GM06990 (cell line): ENCODE data around the gene FMN1.

Source experiments
- DNase-seq: peaks from one replicate; pipeline ENCODE4 v3.0.0-alpha.2; 2011; ENCODE audit not compliant: insufficient read length; ENCODE audit errors: extremely low read depth
- H3K27me3 ChIP-seq: replicated peaks from 2 replicates; pipeline ENCODE4 v1.6.0; 2011; ENCODE audit warnings: low read length; ENCODE audit not compliant: control insufficient read depth, insufficient read depth
- H3K36me3 ChIP-seq: 2 replicates; pipeline ENCODE4 v1.5.1; 2011; ENCODE audit warnings: low read length; ENCODE audit not compliant: control insufficient read depth, insufficient read depth
- H3K4me3 ChIP-seq: replicated peaks from 2 replicates; pipeline ENCODE4 v1.5.1; 2011; ENCODE audit warnings: low read depth, mild to moderate bottlenecking, control low read depth, low read length
- TF ChIP-seq, protein P1 (sequence below): IDR thresholded peaks from 2 replicates; pipeline ENCODE4 v1.5.1; 2011; ENCODE audit warnings: low read length, control low read depth, mild to moderate bottlenecking, inconsistent platforms; ENCODE audit not compliant: insufficient read depth, poor library complexity, severe bottlenecking

Gene FMN1

DNA sequence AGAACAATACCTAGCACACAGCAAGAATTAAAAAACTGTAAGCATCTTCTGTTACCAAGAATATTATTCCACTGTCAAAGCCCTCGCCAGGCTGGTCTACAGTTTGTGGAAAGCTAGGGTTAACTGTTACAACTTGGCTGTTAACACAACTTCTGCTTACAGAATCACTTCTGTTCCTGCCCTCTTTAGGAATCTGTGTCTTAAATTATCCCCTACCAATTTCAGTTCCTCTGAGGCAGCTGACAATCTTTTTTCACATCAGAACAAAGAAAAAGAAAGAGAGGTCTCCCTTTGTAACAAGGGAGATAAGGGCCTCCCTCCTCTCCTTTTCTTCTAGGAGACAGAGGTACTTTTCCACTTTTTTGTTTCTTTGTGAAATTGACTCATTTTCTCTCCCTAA, 188.9 kb downstream of the FMN1 start:
- Histone ChIP-seq H3K27me3 (no peaks in the 10 kb centered on the region), H3K36me3 (no peaks in the 10 kb centered on the region), H3K4me3 (no peak overlapping the region)
- TF ChIP-seq, protein P1, sequence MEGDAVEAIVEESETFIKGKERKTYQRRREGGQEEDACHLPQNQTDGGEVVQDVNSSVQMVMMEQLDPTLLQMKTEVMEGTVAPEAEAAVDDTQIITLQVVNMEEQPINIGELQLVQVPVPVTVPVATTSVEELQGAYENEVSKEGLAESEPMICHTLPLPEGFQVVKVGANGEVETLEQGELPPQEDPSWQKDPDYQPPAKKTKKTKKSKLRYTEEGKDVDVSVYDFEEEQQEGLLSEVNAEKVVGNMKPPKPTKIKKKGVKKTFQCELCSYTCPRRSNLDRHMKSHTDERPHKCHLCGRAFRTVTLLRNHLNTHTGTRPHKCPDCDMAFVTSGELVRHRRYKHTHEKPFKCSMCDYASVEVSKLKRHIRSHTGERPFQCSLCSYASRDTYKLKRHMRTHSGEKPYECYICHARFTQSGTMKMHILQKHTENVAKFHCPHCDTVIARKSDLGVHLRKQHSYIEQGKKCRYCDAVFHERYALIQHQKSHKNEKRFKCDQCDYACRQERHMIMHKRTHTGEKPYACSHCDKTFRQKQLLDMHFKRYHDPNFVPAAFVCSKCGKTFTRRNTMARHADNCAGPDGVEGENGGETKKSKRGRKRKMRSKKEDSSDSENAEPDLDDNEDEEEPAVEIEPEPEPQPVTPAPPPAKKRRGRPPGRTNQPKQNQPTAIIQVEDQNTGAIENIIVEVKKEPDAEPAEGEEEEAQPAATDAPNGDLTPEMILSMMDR, result no peak
- DNase-seq, result no peak

DNA sequence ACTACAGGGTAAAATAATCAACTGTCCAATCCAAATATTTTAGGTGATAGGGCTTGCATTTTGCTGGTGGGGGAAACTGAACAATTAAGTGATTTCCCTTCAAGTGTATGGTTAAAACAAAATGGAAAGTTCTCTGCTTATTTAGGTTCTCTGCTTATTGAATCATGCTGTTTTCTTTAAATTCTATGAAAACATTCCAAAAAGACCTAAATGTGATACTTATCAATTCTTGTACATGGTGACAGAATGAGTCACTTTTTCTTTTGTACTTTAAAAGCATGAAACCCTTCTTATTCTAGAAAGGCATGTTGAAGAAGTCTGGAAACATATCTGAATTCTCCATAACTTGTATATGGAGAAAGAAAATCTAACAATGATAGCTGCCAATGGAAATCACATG, 192.6 kb downstream of the FMN1 start:
- TF ChIP-seq, protein P1, result no peak
- Histone ChIP-seq H3K36me3 (no peaks in the 10 kb centered on the region), H3K27me3 (no peaks in the 10 kb centered on the region), H3K4me3 (no peak overlapping the region)
- no peak for DNase-seq

DNA sequence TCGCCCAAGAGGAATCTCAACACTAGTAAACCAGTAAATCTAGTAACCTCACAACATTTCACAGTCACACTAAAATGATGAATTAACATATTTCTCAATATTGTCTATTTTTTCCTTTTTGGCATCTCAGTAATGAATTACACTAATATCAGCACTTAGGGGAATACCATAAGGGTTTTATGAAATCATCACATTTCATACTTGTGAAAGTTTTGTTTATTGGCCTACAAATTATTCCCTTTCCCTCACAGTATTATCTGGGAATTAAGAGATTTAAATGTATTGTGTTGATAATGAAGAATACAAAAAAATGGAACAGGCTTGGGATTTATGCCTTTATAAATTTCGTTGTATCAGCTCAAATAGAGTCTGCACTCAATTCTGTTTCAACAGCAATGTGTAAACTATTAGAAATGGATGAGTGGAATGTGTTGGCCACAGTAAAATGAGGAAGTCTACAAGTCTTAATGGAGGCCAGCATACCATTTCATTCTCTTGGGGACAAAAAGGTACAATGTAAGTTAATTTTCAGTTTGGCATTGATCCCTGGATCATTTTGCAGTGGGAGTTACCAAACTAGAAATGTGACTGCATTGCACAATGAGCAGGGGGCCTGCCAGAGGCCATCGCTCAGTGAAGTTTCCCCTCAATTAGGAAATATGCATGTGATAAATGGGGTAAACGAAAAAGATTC, 195.4 kb downstream of the FMN1 start:
- TF ChIP-seq, protein P1, result no peak
- DNase-seq, result no peak
- H3K4me3 ChIP-seq, result no peak overlapping the region
- H3K27me3 ChIP-seq, result no peaks in the 10 kb centered on the region
- H3K36me3 ChIP-seq, result no peaks in the 10 kb centered on the region

DNA sequence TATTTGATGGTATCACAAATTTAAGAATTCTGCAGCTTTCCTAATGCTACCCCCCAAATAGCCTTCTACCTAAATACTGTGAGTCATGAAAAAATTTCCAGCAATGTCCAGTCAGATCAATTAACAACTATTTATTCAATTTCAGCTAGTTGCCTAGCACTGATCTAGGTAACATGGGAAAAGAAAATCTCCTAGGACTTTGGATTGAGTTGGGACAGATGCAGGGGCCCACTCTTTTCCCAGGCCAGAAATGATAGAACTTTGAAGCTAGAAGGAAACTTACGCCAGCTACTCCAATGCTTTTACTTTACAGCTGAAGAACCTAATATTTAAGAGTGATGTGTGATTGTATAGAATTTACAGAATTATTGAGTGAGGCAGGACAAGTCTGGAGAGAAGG, 196.3 kb downstream of the FMN1 start:
- TF ChIP-seq, protein P1, result no peak
- no peak for DNase-seq
- Histone ChIP-seq H3K27me3 (no peaks in the 10 kb centered on the region), H3K36me3 (no peaks in the 10 kb centered on the region), H3K4me3 (no peak overlapping the region)

DNA sequence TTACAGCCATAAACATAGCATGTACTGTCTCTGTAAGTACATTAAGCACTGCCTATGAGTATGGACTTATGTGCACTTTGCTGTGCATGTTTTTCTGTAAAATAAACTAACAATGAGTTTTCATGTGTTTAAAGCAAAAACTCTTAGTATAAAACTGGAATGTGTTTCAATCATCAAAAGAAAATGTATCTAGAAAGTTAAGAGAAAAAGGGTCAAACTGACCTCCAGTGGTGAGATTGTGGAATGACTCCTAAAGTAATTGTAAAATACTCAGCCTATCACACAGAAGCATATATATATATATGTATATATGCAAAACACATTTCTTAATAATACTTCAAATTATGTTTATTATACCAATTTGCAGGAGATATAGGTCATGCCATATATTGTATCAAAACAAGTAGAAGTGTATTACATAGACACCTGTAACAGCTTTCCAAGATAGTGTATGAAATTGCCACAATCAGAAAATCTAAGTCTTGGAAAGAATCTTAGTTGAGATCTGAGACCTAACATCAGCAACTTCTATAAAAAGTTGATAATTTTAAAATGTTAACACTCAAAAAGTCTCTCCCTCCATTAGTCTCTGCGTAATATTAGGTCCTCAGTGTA, 199.6 kb downstream of the FMN1 start:
- H3K4me3 ChIP-seq, result no peak overlapping the region
- no peaks in the 10 kb centered on the region for H3K27me3 ChIP-seq
- DNase-seq, result no peak
- H3K36me3 ChIP-seq, result no peaks in the 10 kb centered on the region
- TF ChIP-seq, protein P1, result peak; percentile 47
